Kidney tubule cell (primary cell): ENCODE data around the gene ICAM5.
A peak's percentile ranks its signal among the peaks of the same experiment; 100 is the strongest.

Source experiments
- DNase-seq: peaks from one replicate; pipeline ENCODE4 v3.0.0-alpha.2; 2018; ENCODE audit warnings: low spot score

Gene ICAM5

GRCh38 chr19:10339977-10340376 is 50.2 kb downstream of the ICAM5 start:
- no peak for DNase-seq

- peak; percentile 34 for DNase-seq
Observed at GRCh38 chr19:10343495-10343894, 53.7 kb downstream of the ICAM5 start.

- no peak for DNase-seq
Observed at GRCh38 chr19:10344780-10345179, 55.0 kb downstream of the ICAM5 start.
